MM.1S (cell line): ENCODE data around the gene MPDZ.

Experiments
- DNase-seq: peaks from one replicate; pipeline ENCODE4 v3.0.0-alpha.2; 2015
- H2AFZ ChIP-seq: fragments of 300-600 bp; sonication (generic); 2 replicates; pipeline ENCODE4 v1.6.0; 2016; ENCODE audit warnings: antibody characterized with exemption, low read length
- H3F3A ChIP-seq: fragments of 300-600 bp; sonication (generic); 2 replicates; pipeline ENCODE4 v1.6.1; 2016; ENCODE audit warnings: mild to moderate bottlenecking, antibody characterized with exemption, low read length, moderate library complexity, mixed read lengths; ENCODE audit not compliant: insufficient read depth
- H3K27ac ChIP-seq: fragments of 300-600 bp; sonication (generic); 2 replicates; pipeline ENCODE4 v1.5.1; 2016; ENCODE audit warnings: mild to moderate bottlenecking, low read length
- H3K27me3 ChIP-seq: fragments of 300-600 bp; sonication (generic); replicated peaks from 2 replicates; pipeline ENCODE4 v1.6.0; 2016; ENCODE audit warnings: low read length; ENCODE audit not compliant: insufficient read depth
- H3K36me3 ChIP-seq: fragments of 300-600 bp; sonication (generic); replicated peaks from 2 replicates; pipeline ENCODE4 v1.6.1; 2016; ENCODE audit warnings: mild to moderate bottlenecking, low read length, mixed read lengths; ENCODE audit not compliant: insufficient read depth
- H3K4me1 ChIP-seq: fragments of 300-600 bp; sonication (generic); 2 replicates; pipeline ENCODE4 v1.6.1; 2016; ENCODE audit warnings: low read length, mixed read lengths
- H3K4me2 ChIP-seq: fragments of 300-600 bp; sonication (generic); 2 replicates; pipeline ENCODE4 v1.6.0; 2016; ENCODE audit warnings: low read depth, low read length
- H3K4me3 ChIP-seq: fragments of 300-600 bp; sonication (generic); 2 replicates; pipeline ENCODE4 v1.5.1; 2016; ENCODE audit warnings: low read length, mixed read lengths
- H3K79me2 ChIP-seq: fragments of 300-600 bp; sonication (generic); 2 replicates; pipeline ENCODE4 v1.6.1; 2016; ENCODE audit warnings: mixed run types, low read length, mixed read lengths
- H3K9ac ChIP-seq: fragments of 300-600 bp; sonication (generic); 2 replicates; pipeline ENCODE4 v1.6.1; 2016; ENCODE audit warnings: low read length, mixed read lengths
- H3K9me2 ChIP-seq: fragments of 300-600 bp; sonication (generic); replicated peaks from 2 replicates; pipeline ENCODE4 v1.6.1; 2016; ENCODE audit warnings: mild to moderate bottlenecking, low read length, mixed read lengths; ENCODE audit not compliant: insufficient read depth
- H3K9me3 ChIP-seq: fragments of 300-600 bp; sonication (generic); replicated peaks from 2 replicates; pipeline ENCODE4 v1.6.1; 2016; ENCODE audit warnings: mild to moderate bottlenecking, low read length, mixed read lengths; ENCODE audit not compliant: insufficient read depth
- H4K20me1 ChIP-seq: fragments of 300-600 bp; sonication (generic); 2 replicates; pipeline ENCODE4 v1.6.1; 2016; ENCODE audit warnings: mild to moderate bottlenecking, low read length, moderate library complexity, mixed read lengths; ENCODE audit not compliant: insufficient read depth
- CTCF ChIP-seq: fragments of 300-600 bp; sonication (generic); IDR thresholded peaks from 2 replicates; pipeline ENCODE4 v1.5.1; 2016; ENCODE audit warnings: antibody characterized with exemption, low read length, mixed read lengths
- EZH2 ChIP-seq: fragments of 300-600 bp; sonication (generic); optimal IDR thresholded peaks from 2 replicates; pipeline ENCODE3; 2017; ENCODE audit warnings: low read depth, mild to moderate bottlenecking, antibody characterized with exemption, low read length, mixed read lengths
- EZH2phosphoT487 ChIP-seq: fragments of 300-600 bp; sonication (generic); IDR thresholded peaks from 2 replicates; pipeline ENCODE4 v1.6.1; 2018; ENCODE audit warnings: antibody characterized with exemption, low read length

The MPDZ gene

GRCh38 chr9:13163946-13164345 lies 115.5 kb downstream of the MPDZ start:
- H3K4me3 ChIP-seq, result no peak overlapping the region
- no peak overlapping the region for H3K4me2 ChIP-seq
- H3K27me3 ChIP-seq, result no peaks in the 10 kb centered on the region
- no peak for TF ChIP-seq EZH2phosphoT487
- no peak for TF ChIP-seq EZH2
- no peak for TF ChIP-seq CTCF
- H3K9ac ChIP-seq, result no peak overlapping the region
- no peaks in the 10 kb centered on the region for H3K4me1 ChIP-seq
- no peaks in the 10 kb centered on the region for H3K9me3 ChIP-seq
- no peak overlapping the region for H3K27ac ChIP-seq
- H3K36me3 ChIP-seq, result no peaks in the 10 kb centered on the region
- H4K20me1 ChIP-seq, result no peaks in the 10 kb centered on the region
- H3K79me2 ChIP-seq, result no peaks in the 10 kb centered on the region
- no peak for DNase-seq
- H2AFZ ChIP-seq, result no peak overlapping the region
- H3F3A ChIP-seq, result no peaks in the 10 kb centered on the region
- H3K9me2 ChIP-seq, result no peaks in the 10 kb centered on the region

GRCh38 chr9:13163287-13163686 lies 116.2 kb downstream of the MPDZ start:
- no peak for DNase-seq
- TF ChIP-seq EZH2 (no peak), EZH2phosphoT487 (no peak), CTCF (no peak)

GRCh38 chr9:13160051-13160450 lies 119.4 kb downstream of the MPDZ start:
- no peak for TF ChIP-seq CTCF
- TF ChIP-seq EZH2, result no peak
- TF ChIP-seq EZH2phosphoT487, result no peak
- no peak for DNase-seq
- H3K9me2 ChIP-seq, result no peaks in the 10 kb centered on the region

More at GRCh38 chr9:13163287-13163686, 116.2 kb downstream of the MPDZ start:
- Histone ChIP-seq H3K27ac (no peak overlapping the region), H3K36me3 (no peaks in the 10 kb centered on the region), H3K4me3 (no peak overlapping the region), H3K79me2 (no peaks in the 10 kb centered on the region), H3K9me3 (no peaks in the 10 kb centered on the region), H4K20me1 (no peaks in the 10 kb centered on the region), H3K9me2 (no peaks in the 10 kb centered on the region), H3F3A (no peaks in the 10 kb centered on the region), H3K9ac (no peak overlapping the region), H3K27me3 (no peaks in the 10 kb centered on the region), H3K4me1 (no peaks in the 10 kb centered on the region), H2AFZ (no peak overlapping the region), H3K4me2 (no peak overlapping the region)

More at GRCh38 chr9:13160051-13160450, 119.4 kb downstream of the MPDZ start:
- no peak overlapping the region for H3K27ac ChIP-seq
- no peaks in the 10 kb centered on the region for H3K9me3 ChIP-seq
- H3K4me1 ChIP-seq, result no peaks in the 10 kb centered on the region
- no peak overlapping the region for H3K4me3 ChIP-seq
- no peaks in the 10 kb centered on the region for H3K27me3 ChIP-seq
- H3K9ac ChIP-seq, result no peak overlapping the region
- H3K36me3 ChIP-seq, result no peaks in the 10 kb centered on the region
- no peaks in the 10 kb centered on the region for H3F3A ChIP-seq
- H3K79me2 ChIP-seq, result no peaks in the 10 kb centered on the region
- H3K4me2 ChIP-seq, result no peak overlapping the region
- no peaks in the 10 kb centered on the region for H4K20me1 ChIP-seq
- H2AFZ ChIP-seq, result no peak overlapping the region
